Ovary (tissue), 9 donors: ENCODE data around the gene MAGI1. TPM values are rescaled to one million over a fixed set of nuclear protein-coding genes. Genes with fewer than 3 reads are reported as not detected.
"Not testable (repeated sequence)": the region's sequence is repeated elsewhere in the genome, so short reads cannot be mapped to it uniquely, and the experiment has no call there.

Experiments used
- DNase-seq, 5 donors: peaks; one replicate each; pipeline ENCODE4 v3.0.0-alpha.2; 2019 to 2020
- H3K27ac ChIP-seq, 2 donors: fragments of 200-600 bp; one replicate each; pipeline versions ENCODE4 v1.5.1 to v1.8.0; 2019 to 2022
- H3K27me3 ChIP-seq: fragments of 200-600 bp; one replicate; pipeline ENCODE4 v1.8.0; 2022
- H3K36me3 ChIP-seq: fragments of 200-600 bp; sonication (generic); one replicate; pipeline ENCODE4 v1.5.1; 2019
- H3K4me1 ChIP-seq: one replicate; pipeline ENCODE4 v1.8.1; 2013; ENCODE audit warnings: mild to moderate bottlenecking, moderate library complexity; ENCODE audit not compliant: insufficient read depth
- H3K4me3 ChIP-seq: fragments of 200-600 bp; sonication (generic); one replicate; pipeline ENCODE4 v1.5.1; 2017
- H3K9me3 ChIP-seq, 2 donors: fragments of 200-600 bp in 1 of 2; sonication (generic) in 1 of 2; one replicate each; pipeline versions ENCODE4 v1.5.1 to v1.8.1; 2013 to 2019; ENCODE audit warnings: mild to moderate bottlenecking in 1 of 2, moderate library complexity in 1 of 2
- CTCF ChIP-seq, 3 donors: fragments of 450-650 bp in 2 of 3; fragments of 200-600 bp in 1 of 3; IDR thresholded peaks; one replicate each; pipeline versions ENCODE4 v1.5.1 to v1.8.0; 2016 to 2022; ENCODE audit warnings: antibody characterized with exemption in 3 of 3, mild to moderate bottlenecking in 1 of 3
- EP300 ChIP-seq: sonication (generic); formaldehyde crosslinking; IDR thresholded peaks from one replicate; pipeline ENCODE4 v1.6.1; 2017; ENCODE audit warnings: antibody characterized with exemption
- POLR2A ChIP-seq: fragments of 450-650 bp; IDR thresholded peaks from one replicate; pipeline ENCODE4 v1.6.1; 2017; ENCODE audit warnings: antibody characterized with exemption, mild to moderate bottlenecking, moderate library complexity
- WGBS, 3 donors: extraction: QIAGEN DNeasy Blood & Tissue Kit in 1 of 3; methylation state at CpG; one replicate each; pipeline versions ENCODE4 v1.1.5 to v1.1.7; 2013 to 2017; 5-methylcytosine and 5-hydroxymethylcytosine counted together
- intact Hi-C, 4 donors: fragments of 100-400 bp; cut with DNase I; formaldehyde crosslinking; loops; one replicate each; pipeline versions ENCODE4 v1.11.0 to v1.15.1; 2022 to 2023
- polyA plus RNA-seq, 2 donors: library from polyadenylated mRNA; stranded (reverse); fragments of 200-250 nt in 1 of 2; fragments of 350-450 nt in 1 of 2; fragmentation: Illumina TruSeq in 1 of 2; extraction: RNeasy Lipid Tissue Mini Kit (QIAGEN cat#74804) in 1 of 2; gene quantifications; one replicate each; pipeline ENCODE4 v1.2.3, GENCODE V29; 2013 to 2014
- total RNA-seq, 7 donors: library from RNA; depleted of rRNA in 2 of 7; stranded (reverse); fragments of >200 nt in 2 of 7; fragmentation: NEBNext Ultra II Directional in 3 of 7; extraction: Animal tissue kit (Norgen Biotek cat#: 25700) in 3 of 7; gene quantifications; one replicate each; pipeline versions ENCODE4 v1.1.0 to v1.2.4, GENCODE V29; 2016 to 2023
- donor health status: DM: no; HTN: no; CAD: no; lungs with moderate emphysema.
- donor health status: DM: no; HTN: no; CAD: no.
- donor health status: Bipolar disorder and iron deficiency.
- donor health status: DM: yes; HTN: yes; CAD: no.
- donor health status: DM: no; HTN: no; CAD: no.
- donor health status: DM: yes; HTN: yes; CAD: no.

MAGI1 gene
- total and polyA plus RNA-seq, 9 donors, result 5.5 to 35.7 (median 8.7) TPM

DNA sequence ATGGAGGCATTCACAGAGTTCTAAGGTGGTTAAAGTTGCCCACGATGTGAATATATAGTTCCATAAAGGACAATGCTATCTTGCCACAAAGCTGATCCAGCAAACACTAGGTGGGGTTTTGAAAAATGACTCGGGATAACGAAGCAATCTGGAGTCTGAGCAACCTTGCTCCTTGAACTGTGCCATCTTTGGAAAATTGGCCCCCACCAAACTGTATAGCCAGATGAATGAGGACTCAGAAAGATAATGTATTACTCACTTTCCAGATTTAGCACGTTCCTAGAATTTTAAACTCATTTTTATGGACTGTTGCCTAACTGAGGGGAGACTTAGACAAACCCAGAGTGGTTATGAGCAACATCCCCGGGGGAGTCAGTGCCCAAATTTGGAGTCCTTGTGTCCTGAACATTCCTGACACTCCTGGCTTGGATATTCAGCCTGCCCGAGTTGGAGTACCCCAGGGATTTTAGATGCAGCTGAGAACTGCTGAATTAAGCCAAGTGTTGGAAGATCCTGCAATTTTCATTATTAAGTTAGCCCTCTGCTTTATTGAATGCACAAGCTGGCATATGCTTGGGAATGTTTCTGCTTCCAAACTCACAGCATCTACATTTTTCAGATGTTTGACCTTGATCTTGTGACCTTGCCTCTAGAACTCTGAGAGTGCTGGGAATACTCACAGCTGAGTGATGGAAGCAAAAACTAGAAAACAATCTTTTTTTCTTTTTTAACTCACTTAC lies 8.8 kb upstream of the MAGI1 start:
- Histone ChIP-seq H3K9me3 (no peaks in the 10 kb centered on the region), H3K27me3 (no peaks in the 10 kb centered on the region), H3K4me1 (peaks cover 1% of the 10 kb centered on the region), H3K36me3 (no peaks in the 10 kb centered on the region), H3K4me3 (no peak overlapping the region), H3K27ac (no peak overlapping the region)
- DNase-seq, result peak in 4 of 5 donors; percentile 20 to 42 (median 22)
- TF ChIP-seq EP300, result no peak
- WGBS, 3 donors, result 6 to 10% (median 8%) methylated on average over 6 of the region's 6 CpGs
- intact Hi-C loops, result loop anchor here in 1 of 4 donors (10.0 kb wide), 1 partner anchor 177 kb away; the partner anchor contains the start of gene SLC25A26

DNA sequence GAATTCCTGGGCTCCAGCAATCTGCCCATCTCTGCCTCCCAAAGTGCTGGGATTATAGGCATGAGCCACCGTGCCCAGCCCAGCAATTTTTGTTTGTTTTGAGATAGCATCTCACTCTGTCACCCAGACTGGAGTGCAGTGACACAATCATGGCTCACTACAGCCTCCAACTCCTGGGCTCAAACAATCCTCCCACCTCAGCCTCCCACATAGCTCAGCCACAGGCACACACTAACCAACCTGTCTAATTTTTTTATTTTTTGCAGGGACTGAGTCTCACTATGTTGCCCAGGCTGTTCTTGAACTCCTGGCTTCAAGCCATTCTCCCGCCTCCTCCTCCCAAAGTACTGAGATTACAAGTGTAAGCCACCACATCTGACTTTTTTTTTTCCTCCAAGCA lies 7.6 kb upstream of the MAGI1 start:
- H3K4me1 ChIP-seq, H3K36me3 ChIP-seq, H3K9me3 ChIP-seq, H3K27me3 ChIP-seq, DNase-seq, H3K27ac ChIP-seq, H3K4me3 ChIP-seq: not testable (repeated sequence)
- intact Hi-C loops, result loop anchor here in 1 of 4 donors (10.0 kb wide), 1 partner anchor 178 kb away; the partner anchor contains the start of gene SLC25A26
- 81 to 88% (median 88%) methylated on average over 2 of the region's 2 CpGs for WGBS, 3 donors

GRCh38 chr3:66041828-66042227 lies 3.1 kb upstream of the MAGI1 start:
- no peak for TF ChIP-seq POLR2A
- no peak for TF ChIP-seq CTCF (IDR thresholded peaks at IDR 0.05)
- no peak for TF ChIP-seq EP300
- Histone ChIP-seq H3K4me3 (no peak overlapping the region), H3K9me3 (no peaks in the 10 kb centered on the region), H3K27me3 (no peaks in the 10 kb centered on the region), H3K27ac (no peak overlapping the region), H3K4me1 (peaks cover under 1% of the 10 kb centered on the region), H3K36me3 (no peaks in the 10 kb centered on the region)
- DNase-seq, result no peak
- intact Hi-C loops, result loop anchor here in 1 of 4 donors (10.0 kb wide), 1 partner anchor 183 kb away; the partner anchor contains the start of gene SLC25A26

- no peak overlapping the region for H3K27ac ChIP-seq
- H3K36me3 ChIP-seq, result no peaks in the 10 kb centered on the region
- no peak for TF ChIP-seq EP300
- no peak for TF ChIP-seq CTCF (IDR thresholded peaks at IDR 0.05)
- no peak for TF ChIP-seq POLR2A
- no peaks in the 10 kb centered on the region for H3K27me3 ChIP-seq
- no peaks in the 10 kb centered on the region for H3K9me3 ChIP-seq
- no peak for DNase-seq
- intact Hi-C loops, result loop anchor here in 1 of 4 donors (10.0 kb wide), 1 partner anchor 184 kb away; the partner anchor contains the start of gene SLC25A26
- 22 to 33% (median 31%) methylated on average over 1 of the region's 1 CpG for WGBS, 3 donors
- no peak overlapping the region for H3K4me3 ChIP-seq
- H3K4me1 ChIP-seq, result peaks cover 3% of the 10 kb centered on the region
Observed at GRCh38 chr3:66041116-66041515, 2.4 kb upstream of the MAGI1 start.

DNA sequence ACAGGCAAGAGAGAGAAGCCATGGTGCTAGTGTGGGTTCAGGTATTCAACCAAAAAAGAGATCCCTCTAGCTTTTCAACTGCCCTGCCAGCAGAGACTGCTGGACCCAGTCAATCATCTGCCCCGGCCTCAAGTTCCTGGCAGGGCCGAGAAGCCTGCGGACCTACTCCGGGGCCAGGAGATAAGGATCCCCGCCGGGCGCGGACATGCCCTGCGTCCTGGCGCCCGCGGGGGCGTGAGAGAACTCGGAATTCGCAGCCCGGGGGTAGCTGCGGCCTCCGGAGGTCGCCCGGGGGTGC lies 821 bp upstream of the MAGI1 start:
- Histone ChIP-seq H3K9me3 (no peaks in the 10 kb centered on the region), H3K4me3 (peak overlapping the region; percentile 83), H3K36me3 (no peaks in the 10 kb centered on the region), H3K27ac (peak overlapping the region in 1 of 2 donors; percentile 56), H3K4me1 (peaks cover 3% of the 10 kb centered on the region), H3K27me3 (no peaks in the 10 kb centered on the region)
- intact Hi-C loops, result no loop called here
- peak in 4 of 5 donors; percentile 19 to 55 (median 44) for DNase-seq
- 0 to 1% (median 1%) methylated on average over 20 of the region's 20 CpGs for WGBS, 3 donors
- TF ChIP-seq EP300 (no peak), POLR2A (no peak), CTCF (IDR thresholded peaks at IDR 0.05) (no peak)
